Upper lobe of right lung (tissue), 1 donor: ENCODE data around the gene TOR2A. TPM values are rescaled to one million over a fixed set of nuclear protein-coding genes. Genes with fewer than 3 reads are reported as not detected.

ENCODE experiments used
- ATAC-seq: fragments of 200-7000 bp; cut with Tn5 transposase; one replicate; pipeline ENCODE4 v1.9.1; 2020; ENCODE audit warnings: mild to moderate bottlenecking, moderate library complexity
- DNase-seq: peaks from one replicate; pipeline ENCODE4 v3.0.0-alpha.2; 2020
- H3K27ac ChIP-seq: fragments of 200-600 bp; one replicate; pipeline ENCODE4 v1.8.0; 2022
- H3K27me3 ChIP-seq: fragments of 200-600 bp; one replicate; pipeline ENCODE4 v1.8.0; 2022; ENCODE audit warnings: mild to moderate bottlenecking
- H3K36me3 ChIP-seq: fragments of 200-600 bp; one replicate; pipeline ENCODE4 v1.8.0; 2022
- H3K4me1 ChIP-seq: fragments of 200-600 bp; one replicate; pipeline ENCODE4 v1.8.0; 2022
- H3K4me3 ChIP-seq: fragments of 200-600 bp; one replicate; pipeline ENCODE4 v1.8.0; 2022; ENCODE audit warnings: mild to moderate bottlenecking
- H3K9me3 ChIP-seq: fragments of 200-600 bp; one replicate; pipeline ENCODE4 v1.8.0; 2022
- intact Hi-C: fragments of 100-400 bp; cut with DNase I; formaldehyde crosslinking; loops from one replicate; pipeline ENCODE4 v1.11.0; 2022
- total RNA-seq: library from RNA; stranded (reverse); fragmentation: NEBNext Ultra II Directional; extraction: Animal tissue kit (Norgen Biotek cat#: 25700); gene quantifications from one replicate; pipeline ENCODE4 v1.2.1, GENCODE V29; 2021
- TF ChIP-seq, protein P1 (sequence below): fragments of 200-600 bp; IDR thresholded peaks from one replicate; pipeline ENCODE4 v1.8.0; 2022; ENCODE audit warnings: antibody characterized with exemption
- donor health status: DM: no; HTN: yes; CAD: no; lungs with severe emphysema.

TOR2A gene
- total RNA-seq, 1 donor from 2014 or later, result 17.3 TPM

GRCh38 chr9:127735530-127736185 is 564 bp upstream of the TOR2A start:
- H3K9me3 ChIP-seq, result no peaks in the 10 kb centered on the region
- H3K27ac ChIP-seq, result peak overlapping the region; percentile 96
- no peaks in the 10 kb centered on the region for H3K27me3 ChIP-seq
- H3K4me1 ChIP-seq, result peaks cover 14% of the 10 kb centered on the region
- DNase-seq, result no peak
- no peak for ATAC-seq
- TF ChIP-seq, protein P1, sequence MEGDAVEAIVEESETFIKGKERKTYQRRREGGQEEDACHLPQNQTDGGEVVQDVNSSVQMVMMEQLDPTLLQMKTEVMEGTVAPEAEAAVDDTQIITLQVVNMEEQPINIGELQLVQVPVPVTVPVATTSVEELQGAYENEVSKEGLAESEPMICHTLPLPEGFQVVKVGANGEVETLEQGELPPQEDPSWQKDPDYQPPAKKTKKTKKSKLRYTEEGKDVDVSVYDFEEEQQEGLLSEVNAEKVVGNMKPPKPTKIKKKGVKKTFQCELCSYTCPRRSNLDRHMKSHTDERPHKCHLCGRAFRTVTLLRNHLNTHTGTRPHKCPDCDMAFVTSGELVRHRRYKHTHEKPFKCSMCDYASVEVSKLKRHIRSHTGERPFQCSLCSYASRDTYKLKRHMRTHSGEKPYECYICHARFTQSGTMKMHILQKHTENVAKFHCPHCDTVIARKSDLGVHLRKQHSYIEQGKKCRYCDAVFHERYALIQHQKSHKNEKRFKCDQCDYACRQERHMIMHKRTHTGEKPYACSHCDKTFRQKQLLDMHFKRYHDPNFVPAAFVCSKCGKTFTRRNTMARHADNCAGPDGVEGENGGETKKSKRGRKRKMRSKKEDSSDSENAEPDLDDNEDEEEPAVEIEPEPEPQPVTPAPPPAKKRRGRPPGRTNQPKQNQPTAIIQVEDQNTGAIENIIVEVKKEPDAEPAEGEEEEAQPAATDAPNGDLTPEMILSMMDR, result no peak
- no peak overlapping the region for H3K4me3 ChIP-seq
- peaks cover 35% of the 10 kb centered on the region for H3K36me3 ChIP-seq
- intact Hi-C loops, result loop anchor here (10.0 kb wide), 1 partner anchor 189 kb away; no protein-coding TSS in a partner anchor

- DNase-seq, result peak; percentile 77
- no peaks in the 10 kb centered on the region for H3K9me3 ChIP-seq
- H3K36me3 ChIP-seq, result peaks cover 21% of the 10 kb centered on the region
- H3K4me1 ChIP-seq, result peaks cover 8% of the 10 kb centered on the region
- intact Hi-C loops, result loop anchor here (5.0 to 10.0 kb wide), 2 partner anchors 142 to 191 kb away; no protein-coding TSS in a partner anchor
- TF ChIP-seq, protein P1, result no peak
- peak overlapping the region; percentile 96 for H3K27ac ChIP-seq
- H3K27me3 ChIP-seq, result no peaks in the 10 kb centered on the region
- H3K4me3 ChIP-seq, result peak overlapping the region; percentile 82
- no peak for ATAC-seq
Measured at GRCh38 chr9:127734247-127734746, 797 bp downstream of the TOR2A start.

DNA sequence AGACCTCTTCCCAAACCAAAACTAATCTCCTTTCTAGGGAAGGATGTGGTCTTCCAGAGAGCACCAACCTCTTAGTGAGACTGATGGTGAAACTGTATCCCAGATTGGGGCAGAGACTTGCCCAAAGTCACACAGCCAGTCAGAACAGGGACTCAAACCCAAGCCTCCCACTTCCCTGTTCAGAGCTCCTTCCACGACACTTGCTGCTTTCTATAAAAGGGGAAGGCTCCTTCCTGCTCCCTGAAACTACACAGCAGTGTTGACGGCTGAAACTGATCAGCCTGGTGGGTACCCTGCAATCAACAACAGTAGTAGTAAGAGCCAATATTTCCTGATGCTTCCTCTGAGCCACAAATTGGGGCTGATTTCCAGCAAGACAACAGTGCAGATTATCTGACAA is 1.5 kb downstream of the TOR2A start:
- intact Hi-C loops, result loop anchor here (5.0 to 10.0 kb wide), 2 partner anchors 141 to 191 kb away; no protein-coding TSS in a partner anchor
- ATAC-seq (no peak), DNase-seq (no peak)
- H3K36me3 ChIP-seq, result peaks cover 20% of the 10 kb centered on the region
- H3K9me3 ChIP-seq, result no peaks in the 10 kb centered on the region
- H3K27ac ChIP-seq, result peak overlapping the region; percentile 96
- TF ChIP-seq, protein P1, result no peak
- no peaks in the 10 kb centered on the region for H3K27me3 ChIP-seq
- peaks cover 8% of the 10 kb centered on the region for H3K4me1 ChIP-seq
- H3K4me3 ChIP-seq, result no peak overlapping the region

- intact Hi-C loops, result loop anchor here (5.0 to 10.0 kb wide), 2 partner anchors 140 to 192 kb away; no protein-coding TSS in a partner anchor
- TF ChIP-seq, protein P1, result no peak
- Histone ChIP-seq H3K9me3 (no peaks in the 10 kb centered on the region), H3K27me3 (no peaks in the 10 kb centered on the region), H3K27ac (no peak overlapping the region), H3K4me1 (peaks cover 8% of the 10 kb centered on the region), H3K4me3 (no peak overlapping the region), H3K36me3 (peaks cover 20% of the 10 kb centered on the region)
- ATAC-seq (no peak), DNase-seq (no peak)
Measured at GRCh38 chr9:127732444-127732843, 2.6 kb downstream of the TOR2A start.

DNA sequence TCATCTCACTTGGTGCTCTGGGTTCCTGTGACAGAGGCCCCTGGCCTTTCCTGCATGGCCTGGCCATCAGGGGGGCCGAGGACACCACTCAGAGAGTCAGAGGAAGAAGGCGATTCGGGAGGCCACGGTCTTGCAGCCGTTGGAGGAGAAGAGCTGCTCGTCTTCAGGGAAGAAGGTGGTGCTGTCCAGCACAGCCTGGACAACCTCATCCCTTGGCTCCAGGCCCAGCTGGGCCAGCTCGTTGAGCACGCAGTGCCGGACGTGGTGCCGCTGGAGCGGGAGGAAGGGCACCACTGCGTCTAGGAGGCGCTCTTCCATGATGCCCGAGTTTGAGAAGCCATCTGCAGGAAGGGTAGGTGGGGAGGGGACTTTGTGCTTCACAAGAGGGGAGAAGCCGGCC is 3.2 kb downstream of the TOR2A start:
- Histone ChIP-seq H3K4me3 (no peak overlapping the region), H3K27me3 (no peaks in the 10 kb centered on the region), H3K4me1 (peaks cover 8% of the 10 kb centered on the region), H3K36me3 (peaks cover 20% of the 10 kb centered on the region), H3K9me3 (no peaks in the 10 kb centered on the region), H3K27ac (no peak overlapping the region)
- ATAC-seq (no peak), DNase-seq (no peak)
- TF ChIP-seq, protein P1, result no peak
- intact Hi-C loops, result loop anchor here (5.0 to 10.0 kb wide), 2 partner anchors 140 to 193 kb away; no protein-coding TSS in a partner anchor
